SK-N-MC (cell line): ENCODE measurements around the gene TAS2R38.

Source experiments
- EZH2 ChIP-seq: fragments of 200-600 bp; sonication (generic); IDR thresholded peaks from one replicate; pipeline ENCODE4 v1.6.1; 2017; ENCODE audit warnings: antibody characterized with exemption
- FOXP2 ChIP-seq: optimal IDR thresholded peaks from 2 replicates; pipeline ENCODE3; 2011; ENCODE audit warnings: mild to moderate bottlenecking, moderate library complexity; ENCODE audit not compliant: insufficient read depth; ENCODE audit errors: extremely low read length, control extremely low read depth
- POLR2AphosphoS5 ChIP-seq: IDR thresholded peaks from 2 replicates; pipeline ENCODE4 v1.6.1; 2012; ENCODE audit warnings: mild to moderate bottlenecking, low read depth, low read length, borderline replicate concordance

DNA sequence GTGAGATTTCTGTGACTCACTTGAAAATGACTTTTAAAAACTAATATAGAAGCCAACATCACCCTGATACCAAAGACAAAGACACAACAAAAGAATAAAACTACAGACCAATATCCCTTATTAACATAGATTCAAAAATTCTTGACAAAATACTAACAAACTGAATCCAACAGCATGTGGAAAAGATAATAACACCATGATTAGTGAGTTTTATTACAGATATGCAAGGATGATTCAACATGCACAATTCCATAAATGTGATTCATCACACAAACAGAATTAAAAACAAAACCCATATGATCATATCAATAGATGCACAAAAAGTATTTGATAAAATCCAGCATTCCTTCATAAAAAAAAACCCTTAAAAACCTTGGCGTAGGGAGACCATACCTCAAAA lies 28.6 kb upstream of the TAS2R38 start:
- TF ChIP-seq POLR2AphosphoS5: no peak
- no peak for TF ChIP-seq EZH2
- no peak for TF ChIP-seq FOXP2
